Right lobe of liver (tissue), 6 donors: ENCODE results near the gene PBX4. TPM values are rescaled to one million over a fixed set of nuclear protein-coding genes. Genes with fewer than 3 reads are reported as not detected.

ENCODE experiments used
- ATAC-seq, 4 donors: fragments of 200-7000 bp; cut with Tn5 transposase; one replicate each; pipeline ENCODE4 v1.9.1; 2020; ENCODE audit warnings: mild to moderate bottlenecking in 4 of 4, moderate library complexity in 4 of 4
- DNase-seq, 3 donors: peaks; one replicate each; pipeline ENCODE4 v3.0.0-alpha.2; 2020
- H3K27ac ChIP-seq, 3 donors: fragments of 200-600 bp; one replicate each; pipeline ENCODE4 v1.8.0; 2022
- H3K27me3 ChIP-seq, 2 donors: fragments of 200-600 bp; one replicate each; pipeline ENCODE4 v1.8.0; 2022
- H3K36me3 ChIP-seq, 4 donors: fragments of 200-600 bp; sonication (generic) in 1 of 4; one replicate each; pipeline versions ENCODE4 v1.5.1 to v1.8.0; 2017 to 2022; ENCODE audit warnings: control low read depth in 1 of 4
- H3K4me1 ChIP-seq, 4 donors: fragments of 200-600 bp; sonication (generic) in 1 of 4; one replicate each; pipeline versions ENCODE4 v1.5.1 to v1.8.0; 2017 to 2022; ENCODE audit warnings: control low read depth in 1 of 4
- H3K4me3 ChIP-seq, 3 donors: fragments of 200-600 bp; one replicate each; pipeline ENCODE4 v1.8.0; 2022
- H3K9me3 ChIP-seq, 4 donors: fragments of 200-600 bp; sonication (generic) in 1 of 4; one replicate each; pipeline versions ENCODE4 v1.5.1 to v1.8.0; 2017 to 2022; ENCODE audit warnings: control low read depth in 1 of 4
- CTCF ChIP-seq, 4 donors: fragments of 200-600 bp in 3 of 4; fragments of 450-650 bp in 1 of 4; IDR thresholded peaks; one replicate each; pipeline versions ENCODE4 v1.5.1 to v1.8.0; 2016 to 2022; ENCODE audit warnings: antibody characterized with exemption in 4 of 4, mild to moderate bottlenecking in 2 of 4
- POLR2A ChIP-seq: fragments of 450-650 bp; IDR thresholded peaks from one replicate; pipeline ENCODE4 v1.6.1; 2017; ENCODE audit warnings: antibody characterized with exemption, mild to moderate bottlenecking
- WGBS: methylation state at CpG from one replicate; pipeline ENCODE4 v1.1.6; 2018; ENCODE audit warnings: low coverage, low lambda C conversion rate; ENCODE audit not compliant: insufficient coverage; ENCODE audit errors: missing lambda C conversion rate; 5-methylcytosine and 5-hydroxymethylcytosine counted together
- intact Hi-C, 2 donors: fragments of 100-400 bp; cut with DNase I; formaldehyde crosslinking; loops; one replicate each; pipeline versions ENCODE4 v1.11.2 to v1.14.1; 2022
- total RNA-seq, 6 experiments: library from RNA; depleted of rRNA in 2 of 6; stranded (reverse); fragments of >200 nt in 2 of 6; fragmentation: NEBNext Ultra II Directional in 3 of 6; extraction: Animal tissue kit (Norgen Biotek cat#: 25700) in 3 of 6; gene quantifications; one replicate each; pipeline versions ENCODE4 v1.1.0 to v1.2.4, GENCODE V29; 2016 to 2023
- donor health status: DM: no; HTN: yes; CAD: no.
- donor health status: DM: no; HTN: no; CAD: no.
- donor health status: DM: no; HTN: no; CAD: no.
- donor health status: DM: no; HTN: yes; CAD: no.
- donor health status: DM: no; HTN: yes; CAD: no.

The PBX4 gene
- total RNA-seq, 6 experiments from 2014 or later: 0.87 TPM; not detected in 5

- Histone ChIP-seq H3K4me3 (no peak overlapping the region), H3K27me3 (no peaks in the 10 kb centered on the region), H3K9me3 (no peaks in the 10 kb centered on the region), H3K36me3 (no peaks in the 10 kb centered on the region), H3K4me1 (peaks cover 0 to 10% (median 0%) of the 10 kb centered on the region in 4 donors), H3K27ac (no peak overlapping the region)
- WGBS: 85% methylated on average over 15 of the region's 48 CpGs
- intact Hi-C loops: no loop called here
- ATAC-seq: no peak
- TF ChIP-seq CTCF (IDR thresholded peaks at IDR 0.05) (no peak), POLR2A (no peak)
- DNase-seq: peak in 1 of 3 donors; percentile 48
Measured at GRCh38 chr19:19626516-19627472, 8.3 kb upstream of the PBX4 start.

GRCh38 chr19:19624032-19624570 lies 5.6 kb upstream of the PBX4 start:
- no peaks in the 10 kb centered on the region for H3K27me3 ChIP-seq
- intact Hi-C loops: no loop called here
- DNase-seq: no peak
- no peak overlapping the region for H3K27ac ChIP-seq
- H3K9me3 ChIP-seq: no peaks in the 10 kb centered on the region
- no peaks in the 10 kb centered on the region for H3K36me3 ChIP-seq
- ATAC-seq: no peak
- 86% methylated on average over 14 of the region's 19 CpGs for WGBS
- peaks cover 0 to 10% (median 0%) of the 10 kb centered on the region in 4 donors for H3K4me1 ChIP-seq
- H3K4me3 ChIP-seq: no peak overlapping the region
- TF ChIP-seq CTCF (IDR thresholded peaks at IDR 0.05): no peak
- TF ChIP-seq POLR2A: no peak

- WGBS: 86% methylated on average over 4 of the region's 5 CpGs
- H3K4me1 ChIP-seq: peaks cover 0 to 6% (median 0%) of the 10 kb centered on the region in 4 donors
- no peak for ATAC-seq
- DNase-seq: no peak
- H3K36me3 ChIP-seq: no peaks in the 10 kb centered on the region
- H3K9me3 ChIP-seq: no peaks in the 10 kb centered on the region
- no peak overlapping the region for H3K27ac ChIP-seq
- no peak overlapping the region for H3K4me3 ChIP-seq
- TF ChIP-seq CTCF (IDR thresholded peaks at IDR 0.05) (no peak), POLR2A (no peak)
- H3K27me3 ChIP-seq: no peaks in the 10 kb centered on the region
- intact Hi-C loops: no loop called here
Measured at GRCh38 chr19:19623383-19623782, 4.9 kb upstream of the PBX4 start.

GRCh38 chr19:19619849-19620210 lies 1.3 kb upstream of the PBX4 start:
- H3K4me3 ChIP-seq: no peak overlapping the region
- intact Hi-C loops: no loop called here
- H3K27me3 ChIP-seq: no peaks in the 10 kb centered on the region
- no peaks in the 10 kb centered on the region for H3K4me1 ChIP-seq
- H3K27ac ChIP-seq: no peak overlapping the region
- no peaks in the 10 kb centered on the region for H3K36me3 ChIP-seq
- 79% methylated on average over 6 of the region's 7 CpGs for WGBS
- no peak for ATAC-seq
- no peak for DNase-seq
- TF ChIP-seq POLR2A (no peak), CTCF (IDR thresholded peaks at IDR 0.05) (no peak)
- no peaks in the 10 kb centered on the region for H3K9me3 ChIP-seq
